GM12891 (cell line): Measurements from ENCODE around the gene FBXO8.

ENCODE experiments used
- DNase-seq: peaks from one replicate; pipeline ENCODE4 v3.0.0; 2011; ENCODE audit warnings: low spot score; ENCODE audit not compliant: insufficient read length
- FAIRE-seq: peaks from 2 replicates; lab custom pipeline; 2011; peaks lifted over from hg19 to GRCh38; lab: Jason Lieb, UNC
- PAX5 ChIP-seq: IDR thresholded peaks from 2 replicates; pipeline ENCODE4 v1.6.1; 2011; ENCODE audit warnings: low read length, moderate library complexity, mild to moderate bottlenecking; ENCODE audit not compliant: insufficient read depth, severe bottlenecking
- POLR2A ChIP-seq: IDR thresholded peaks from 2 replicates; pipeline ENCODE4 v1.6.1; 2011; ENCODE audit warnings: low read depth, low read length, control low read depth
- POLR2AphosphoS5 ChIP-seq: IDR thresholded peaks from 2 replicates; pipeline ENCODE4 v1.6.1; 2011; ENCODE audit warnings: low read depth, low read length, control low read depth
- POU2F2 ChIP-seq: IDR thresholded peaks from 2 replicates; pipeline ENCODE4 v1.6.1; 2011; ENCODE audit warnings: low read depth, mild to moderate bottlenecking, control low read depth, low read length, moderate library complexity
- SPI1 ChIP-seq: IDR thresholded peaks from 2 replicates; pipeline ENCODE4 v1.6.1; 2011; ENCODE audit warnings: low read depth, low read length, control low read depth
- TAF1 ChIP-seq: IDR thresholded peaks from 2 replicates; pipeline ENCODE4 v1.6.1; 2011; ENCODE audit warnings: low read depth, low read length, control low read depth

The FBXO8 gene

GRCh38 chr4:174215961-174216680 lies 67.3 kb downstream of the FBXO8 start:
- FAIRE-seq (no peak), DNase-seq (no peak)
- TF ChIP-seq SPI1: no peak
- no peak for TF ChIP-seq POLR2AphosphoS5
- TF ChIP-seq TAF1: no peak
- TF ChIP-seq POU2F2: no peak
- TF ChIP-seq POLR2A: no peak
- TF ChIP-seq PAX5: no peak

- TF ChIP-seq POLR2A (no peak), PAX5 (no peak)
- DNase-seq: no peak
- no peak for FAIRE-seq
Measured at GRCh38 chr4:174215057-174215456, 68.4 kb downstream of the FBXO8 start.

- FAIRE-seq (no peak), DNase-seq (no peak)
- TF ChIP-seq PAX5: no peak
- TF ChIP-seq SPI1: no peak
- no peak for TF ChIP-seq TAF1
- TF ChIP-seq POU2F2: no peak
- TF ChIP-seq POLR2A: no peak
- TF ChIP-seq POLR2AphosphoS5: no peak
Measured at GRCh38 chr4:174214101-174214878, 69.2 kb downstream of the FBXO8 start.

- no peak for TF ChIP-seq POLR2A
- TF ChIP-seq SPI1: no peak
- no peak for TF ChIP-seq POLR2AphosphoS5
- no peak for TF ChIP-seq TAF1
- TF ChIP-seq POU2F2: no peak
- no peak for TF ChIP-seq PAX5
- DNase-seq: no peak
- no peak for FAIRE-seq
Measured at GRCh38 chr4:174213731-174214100, 69.8 kb downstream of the FBXO8 start.

GRCh38 chr4:174212061-174212460 lies 71.4 kb downstream of the FBXO8 start:
- no peak for FAIRE-seq
- DNase-seq: no peak
- TF ChIP-seq PAX5 (no peak), POU2F2 (no peak), POLR2AphosphoS5 (no peak), SPI1 (no peak), POLR2A (no peak), TAF1 (no peak)

GRCh38 chr4:174211622-174212044 lies 71.8 kb downstream of the FBXO8 start:
- FAIRE-seq: peak; percentile 9
- no peak for TF ChIP-seq POU2F2
- TF ChIP-seq SPI1: peak; percentile 13; the same call in 1 of the 2 replicates
- DNase-seq: no peak

GRCh38 chr4:174210952-174211490 lies 72.4 kb downstream of the FBXO8 start:
- no peak for DNase-seq
- TF ChIP-seq SPI1 (no peak), PAX5 (no peak), TAF1 (no peak), POU2F2 (no peak), POLR2A (no peak), POLR2AphosphoS5 (no peak)
- no peak for FAIRE-seq

- FAIRE-seq (no peak), DNase-seq (no peak)
- TF ChIP-seq SPI1 (no peak), POLR2AphosphoS5 (no peak), POU2F2 (no peak), POLR2A (no peak), TAF1 (no peak), PAX5 (no peak)
Measured at GRCh38 chr4:174210354-174210753, 73.1 kb downstream of the FBXO8 start.

- TF ChIP-seq POLR2AphosphoS5 (no peak), PAX5 (no peak), POLR2A (no peak), SPI1 (no peak)
- no peak for DNase-seq
- no peak for FAIRE-seq
Measured at GRCh38 chr4:174209341-174209740, 74.1 kb downstream of the FBXO8 start.

GRCh38 chr4:174207367-174207766 lies 76.1 kb downstream of the FBXO8 start:
- FAIRE-seq: no peak
- TF ChIP-seq PAX5: no peak
- TF ChIP-seq SPI1: no peak
- no peak for TF ChIP-seq TAF1
- TF ChIP-seq POLR2A: no peak
- no peak for TF ChIP-seq POLR2AphosphoS5
- TF ChIP-seq POU2F2: no peak
- DNase-seq: no peak
